Body of pancreas (tissue), 4 donors: ENCODE data around the gene BICD2.

Experiments
- POLR2A ChIP-seq, 3 donors: fragments of 450-650 bp; IDR thresholded peaks; one replicate each; pipeline ENCODE4 v1.6.1; 2016; ENCODE audit warnings: antibody characterized with exemption in 3 of 3, mild to moderate bottlenecking in 2 of 3
- TF ChIP-seq, protein P1 (sequence below), 7 experiments: fragments of 450-650 bp in 4 of 7; fragments of 200-600 bp in 3 of 7; sonication (generic) in 3 of 7; IDR thresholded peaks; one replicate each; pipeline ENCODE4 v1.5.1; 2016 to 2019; ENCODE audit warnings: antibody characterized with exemption in 7 of 7

DNA sequence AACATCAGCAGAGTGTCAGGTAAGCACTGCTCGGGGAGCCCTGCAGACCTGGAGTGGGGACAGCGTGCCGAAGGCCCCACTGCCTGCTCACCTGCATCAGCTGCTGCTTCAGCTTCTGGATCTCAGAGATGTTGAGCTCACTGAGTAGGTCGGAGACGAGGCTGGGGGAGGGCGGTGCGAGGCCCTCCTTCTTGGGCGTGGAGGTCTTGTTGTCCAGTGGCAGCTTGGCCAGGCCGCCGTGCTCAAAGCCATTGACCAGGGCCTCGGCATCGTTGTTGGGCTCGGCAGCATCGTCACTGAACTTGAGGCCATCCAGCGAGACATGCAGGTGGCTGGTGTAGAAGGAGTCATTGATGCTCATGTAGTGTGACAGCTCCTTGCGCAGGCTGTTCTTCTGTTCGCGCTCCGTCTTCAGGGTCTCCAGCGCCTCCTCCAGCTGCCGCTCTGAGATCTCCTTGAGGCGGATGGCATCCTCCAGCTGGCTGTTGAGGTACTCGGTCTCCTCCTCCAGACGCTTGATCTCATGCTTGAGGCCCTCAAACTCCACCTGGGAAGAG lies 44.3 kb downstream of the BICD2 start:
- TF ChIP-seq, protein P1, sequence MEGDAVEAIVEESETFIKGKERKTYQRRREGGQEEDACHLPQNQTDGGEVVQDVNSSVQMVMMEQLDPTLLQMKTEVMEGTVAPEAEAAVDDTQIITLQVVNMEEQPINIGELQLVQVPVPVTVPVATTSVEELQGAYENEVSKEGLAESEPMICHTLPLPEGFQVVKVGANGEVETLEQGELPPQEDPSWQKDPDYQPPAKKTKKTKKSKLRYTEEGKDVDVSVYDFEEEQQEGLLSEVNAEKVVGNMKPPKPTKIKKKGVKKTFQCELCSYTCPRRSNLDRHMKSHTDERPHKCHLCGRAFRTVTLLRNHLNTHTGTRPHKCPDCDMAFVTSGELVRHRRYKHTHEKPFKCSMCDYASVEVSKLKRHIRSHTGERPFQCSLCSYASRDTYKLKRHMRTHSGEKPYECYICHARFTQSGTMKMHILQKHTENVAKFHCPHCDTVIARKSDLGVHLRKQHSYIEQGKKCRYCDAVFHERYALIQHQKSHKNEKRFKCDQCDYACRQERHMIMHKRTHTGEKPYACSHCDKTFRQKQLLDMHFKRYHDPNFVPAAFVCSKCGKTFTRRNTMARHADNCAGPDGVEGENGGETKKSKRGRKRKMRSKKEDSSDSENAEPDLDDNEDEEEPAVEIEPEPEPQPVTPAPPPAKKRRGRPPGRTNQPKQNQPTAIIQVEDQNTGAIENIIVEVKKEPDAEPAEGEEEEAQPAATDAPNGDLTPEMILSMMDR (IDR thresholded peaks at IDR 0.05) = no peak
- no peak for TF ChIP-seq POLR2A (IDR thresholded peaks at IDR 0.05)
